BJ (cell line): ENCODE data around the gene VPS37D. TPM values are rescaled to one million over a fixed set of nuclear protein-coding genes. Genes with fewer than 3 reads are reported as not detected.

Experiments
- CTCF ChIA-PET: fragments of 350-600 bp; formaldehyde crosslinking; extraction: SDS; loops from one replicate; lab custom pipeline; 2021; ENCODE audit warnings: antibody characterized with exemption, inconsistent platforms; lab: Yijun Ruan, JAX
- POLR2A ChIA-PET: fragments of 300-600 bp; sonication (Branson Sonifier 250); formaldehyde crosslinking; extraction: SDS; loops from one replicate; lab custom pipeline; 2021; ENCODE audit warnings: antibody characterized with exemption; lab: Charles Lee
- DNase-seq: peaks from one replicate; pipeline ENCODE4 v3.0.0-alpha.2; 2011; ENCODE audit warnings: low read depth
- H3K27me3 ChIP-seq: 2 replicates; pipeline ENCODE4 v1.6.0; 2011; ENCODE audit warnings: low read length; ENCODE audit not compliant: control insufficient read depth, insufficient read depth
- H3K36me3 ChIP-seq: 2 replicates; pipeline ENCODE4 v1.5.1; 2011; ENCODE audit warnings: low read length; ENCODE audit not compliant: control insufficient read depth, insufficient read depth
- H3K4me3 ChIP-seq: 2 replicates; pipeline ENCODE4 v1.5.1; 2011; ENCODE audit warnings: low read depth, mild to moderate bottlenecking, control low read depth, low read length
- CTCF ChIP-seq: IDR thresholded peaks from 2 replicates; pipeline ENCODE4 v1.5.1; 2011; ENCODE audit warnings: low read depth, mild to moderate bottlenecking, control low read depth, inconsistent platforms, low read length, moderate library complexity; ENCODE audit not compliant: insufficient read depth
- polyA plus RNA-seq: library from polyadenylated mRNA; depleted of rRNA; stranded (reverse); fragments of >200 nt; gene quantifications from 2 replicates; pipeline ENCODE4 v1.2.3, GENCODE V29; 2011

The VPS37D gene
- polyA plus RNA-seq, 1 experiment, result 3.3 TPM

GRCh38 chr7:73702226-73702625 lies 34.6 kb downstream of the VPS37D start:
- H3K27me3 ChIP-seq, result no peaks in the 10 kb centered on the region
- CTCF ChIA-PET, result interaction anchor here (0.8 to 3.2 kb wide), 7 partner anchors 10 to 95 kb away, joined by 3 to 15 read pairs (median 4); partner anchors contain the start of gene STX1A
- POLR2A ChIA-PET, result no interaction called here
- DNase-seq, result no peak
- H3K4me3 ChIP-seq, result no peak overlapping the region
- peaks cover 34% of the 10 kb centered on the region for H3K36me3 ChIP-seq
- TF ChIP-seq CTCF, result no peak

- ChIA-PET CTCF (interaction anchor here (0.8 to 3.2 kb wide), 6 partner anchors 9 to 96 kb away, joined by 3 to 15 read pairs (median 6); partner anchors contain the start of gene STX1A), POLR2A (no interaction called here)
- no peak for DNase-seq
- peaks cover 32% of the 10 kb centered on the region for H3K36me3 ChIP-seq
- H3K4me3 ChIP-seq, result no peak overlapping the region
- TF ChIP-seq CTCF, result no peak
- H3K27me3 ChIP-seq, result no peaks in the 10 kb centered on the region
These were observed 35.0 kb downstream of the VPS37D start for GRCh38 chr7:73702665-73703064.

- peaks cover 31% of the 10 kb centered on the region for H3K36me3 ChIP-seq
- TF ChIP-seq CTCF, result no peak
- H3K4me3 ChIP-seq, result no peak overlapping the region
- no peak for DNase-seq
- POLR2A ChIA-PET, result no interaction called here
- H3K27me3 ChIP-seq, result no peaks in the 10 kb centered on the region
- CTCF ChIA-PET, result interaction anchor here (1.2 to 3.2 kb wide), 3 partner anchors 9 to 96 kb away, joined by 5 to 15 read pairs (median 9); no protein-coding TSS in a partner anchor
These were observed 35.6 kb downstream of the VPS37D start for GRCh38 chr7:73703225-73703624.

- TF ChIP-seq CTCF, result no peak
- DNase-seq, result no peak
- Histone ChIP-seq H3K36me3 (peaks cover 26% of the 10 kb centered on the region), H3K4me3 (no peak overlapping the region), H3K27me3 (no peaks in the 10 kb centered on the region)
- POLR2A ChIA-PET, result interaction anchor here (0.6 kb wide), 1 partner anchor 57 kb away, joined by 3 read pairs; no protein-coding TSS in a partner anchor
- CTCF ChIA-PET, result interaction anchor here (0.7 to 1.2 kb wide), 3 partner anchors 9 to 97 kb away, joined by 3 to 5 read pairs (median 5); no protein-coding TSS in a partner anchor
These were observed 36.4 kb downstream of the VPS37D start for GRCh38 chr7:73703757-73704639.
